DND-41 (cell line): Measurements from ENCODE around the gene NR2C2AP.
A peak's percentile ranks its signal among the peaks of the same experiment; 100 is the strongest.

ENCODE experiments used
- EZH2 ChIP-seq: IDR thresholded peaks from 3 replicates; pipeline ENCODE4 v1.6.1; 2012; ENCODE audit warnings: borderline replicate concordance, low read depth, mild to moderate bottlenecking, moderate library complexity, low read length, inconsistent platforms; ENCODE audit not compliant: severe bottlenecking
- TF ChIP-seq, protein P1 (sequence below): IDR thresholded peaks from 2 replicates; pipeline ENCODE4 v1.5.1; 2012; ENCODE audit warnings: borderline replicate concordance, low read length, moderate library complexity, mild to moderate bottlenecking; ENCODE audit not compliant: poor library complexity, severe bottlenecking; ENCODE audit errors: extremely low read depth

DNA sequence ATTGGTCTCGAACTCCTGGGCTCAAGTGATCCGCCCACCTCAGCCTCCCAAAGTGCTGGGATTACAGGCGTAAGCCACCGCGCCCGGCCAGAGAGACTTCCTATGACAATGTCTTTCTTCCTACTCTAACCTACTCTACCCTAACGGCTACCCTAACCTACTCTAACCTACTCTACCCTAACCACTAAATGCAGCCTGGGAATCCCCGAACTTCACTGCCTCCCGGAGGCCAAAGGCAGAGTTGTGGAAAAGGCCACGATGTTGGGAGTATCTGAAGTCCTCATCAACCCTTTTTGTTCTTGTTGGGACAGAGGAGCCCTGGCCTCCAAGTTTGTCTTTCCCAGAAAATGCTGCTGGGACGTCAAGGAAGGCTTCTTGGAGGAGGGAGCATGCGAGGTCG is 967 bp upstream of the NR2C2AP start:
- no peak for TF ChIP-seq EZH2
- TF ChIP-seq, protein P1, sequence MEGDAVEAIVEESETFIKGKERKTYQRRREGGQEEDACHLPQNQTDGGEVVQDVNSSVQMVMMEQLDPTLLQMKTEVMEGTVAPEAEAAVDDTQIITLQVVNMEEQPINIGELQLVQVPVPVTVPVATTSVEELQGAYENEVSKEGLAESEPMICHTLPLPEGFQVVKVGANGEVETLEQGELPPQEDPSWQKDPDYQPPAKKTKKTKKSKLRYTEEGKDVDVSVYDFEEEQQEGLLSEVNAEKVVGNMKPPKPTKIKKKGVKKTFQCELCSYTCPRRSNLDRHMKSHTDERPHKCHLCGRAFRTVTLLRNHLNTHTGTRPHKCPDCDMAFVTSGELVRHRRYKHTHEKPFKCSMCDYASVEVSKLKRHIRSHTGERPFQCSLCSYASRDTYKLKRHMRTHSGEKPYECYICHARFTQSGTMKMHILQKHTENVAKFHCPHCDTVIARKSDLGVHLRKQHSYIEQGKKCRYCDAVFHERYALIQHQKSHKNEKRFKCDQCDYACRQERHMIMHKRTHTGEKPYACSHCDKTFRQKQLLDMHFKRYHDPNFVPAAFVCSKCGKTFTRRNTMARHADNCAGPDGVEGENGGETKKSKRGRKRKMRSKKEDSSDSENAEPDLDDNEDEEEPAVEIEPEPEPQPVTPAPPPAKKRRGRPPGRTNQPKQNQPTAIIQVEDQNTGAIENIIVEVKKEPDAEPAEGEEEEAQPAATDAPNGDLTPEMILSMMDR = peak; percentile 12
